Measurements from ENCODE around the gene FBXL13.

GRCh38 chr7:103082497-103082896 is 7.9 kb upstream of the FBXL13 start:
- TF ChIP-seq CTCF (IDR thresholded peaks at IDR 0.05 in 2 of 3, conservative IDR thresholded peaks at IDR 0.05 in 1 of 3; ENCODE audit: control insufficient read depth in 2 of 3, extremely low read depth in 1 of 3, insufficient read depth in 1 of 3, low read depth in 3 of 3, low read length in 3 of 3) (no peak), TARDBP (IDR thresholded peaks at IDR 0.05; ENCODE audit: borderline replicate concordance) (no peak)

Measured in GM12878 (cell line).